T-helper 2 cell (primary cell): ENCODE results near the gene ENO2.

Experiments
- DNase-seq, 5 experiments: peaks; one replicate each; pipeline versions ENCODE4 v3.0.0 to v3.0.0-alpha.2; 2012 to 2022

Gene ENO2

DNA sequence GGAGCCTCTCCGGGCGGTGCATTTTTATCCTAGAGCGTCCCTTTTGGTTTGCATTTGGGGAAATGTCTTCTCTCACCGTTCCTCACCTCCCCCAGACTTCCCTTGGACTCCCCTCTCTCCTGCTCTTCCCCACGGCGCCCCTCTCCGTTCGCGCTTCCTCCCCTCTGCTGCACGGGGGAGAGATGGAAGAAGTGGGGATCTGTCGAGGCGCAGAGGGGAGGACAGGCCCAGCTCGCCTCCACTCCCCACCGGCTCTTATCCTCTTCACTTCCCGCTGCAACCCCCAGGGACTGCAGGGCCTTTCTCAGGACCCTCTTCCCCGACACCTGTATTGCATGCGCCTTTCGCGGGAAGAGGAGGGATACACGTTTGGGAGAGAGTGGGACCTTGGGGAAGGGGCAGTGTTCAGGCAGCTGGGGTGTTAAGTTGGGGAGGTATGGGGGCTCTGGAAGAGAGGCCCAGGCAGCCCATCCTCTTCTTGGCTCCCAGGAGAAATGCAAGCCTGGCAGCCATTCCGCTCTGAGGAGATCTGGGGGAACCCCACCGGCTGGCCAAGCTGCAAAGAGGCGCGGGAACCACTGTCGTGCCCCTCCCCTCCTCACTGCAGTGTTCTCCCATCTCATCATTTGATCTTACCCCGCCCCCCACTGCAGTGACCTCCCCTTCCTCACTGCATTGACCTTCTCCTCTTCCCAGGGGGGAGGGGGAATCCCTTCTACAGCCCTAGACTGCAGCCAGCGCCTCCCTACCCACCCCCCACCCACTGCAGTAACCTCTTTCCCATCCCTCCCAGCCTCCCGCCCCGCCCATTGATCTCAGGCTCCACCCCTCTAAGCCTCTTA lies 788 bp downstream of the ENO2 start:
- peak in 1 of 5 experiments; percentile 30 for DNase-seq

GRCh38 chr12:6915789-6916285 lies 1.5 kb downstream of the ENO2 start:
- DNase-seq, result no peak

DNA sequence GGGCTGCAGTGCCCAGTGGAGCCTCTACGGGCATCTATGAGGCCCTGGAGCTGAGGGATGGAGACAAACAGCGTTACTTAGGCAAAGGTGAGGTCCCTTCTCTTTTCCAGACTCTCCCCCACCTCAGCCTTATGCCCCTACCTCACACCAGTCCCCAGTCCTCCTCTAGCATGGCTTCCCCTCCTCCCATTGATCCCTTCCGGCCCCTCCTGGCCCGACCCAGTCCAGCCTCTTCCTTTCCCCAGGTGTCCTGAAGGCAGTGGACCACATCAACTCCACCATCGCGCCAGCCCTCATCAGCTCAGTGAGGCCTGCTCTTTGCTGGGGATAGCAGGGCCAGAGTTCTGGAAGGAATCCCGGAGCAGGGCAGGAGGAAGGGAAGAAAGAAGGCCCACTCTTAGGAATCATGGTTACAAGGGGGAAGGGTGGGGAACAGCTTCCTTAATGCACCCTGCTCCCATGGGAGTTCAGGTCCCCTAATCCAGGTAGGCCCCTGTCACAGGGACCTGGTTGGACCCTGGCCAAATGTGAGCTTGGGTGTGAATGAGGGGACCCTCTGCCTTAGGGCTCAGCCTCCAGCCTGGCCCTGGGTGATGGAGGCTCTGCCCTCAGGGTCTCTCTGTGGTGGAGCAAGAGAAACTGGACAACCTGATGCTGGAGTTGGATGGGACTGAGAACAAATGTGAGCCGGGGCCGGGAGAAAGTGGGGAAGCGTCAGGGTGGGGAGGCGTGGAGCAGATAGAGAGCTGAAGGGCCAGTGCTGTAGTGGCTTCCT lies 2.2 kb downstream of the ENO2 start:
- no peak for DNase-seq

- no peak for DNase-seq
Measured at GRCh38 chr12:6917491-6918231, 3.3 kb downstream of the ENO2 start.

DNA sequence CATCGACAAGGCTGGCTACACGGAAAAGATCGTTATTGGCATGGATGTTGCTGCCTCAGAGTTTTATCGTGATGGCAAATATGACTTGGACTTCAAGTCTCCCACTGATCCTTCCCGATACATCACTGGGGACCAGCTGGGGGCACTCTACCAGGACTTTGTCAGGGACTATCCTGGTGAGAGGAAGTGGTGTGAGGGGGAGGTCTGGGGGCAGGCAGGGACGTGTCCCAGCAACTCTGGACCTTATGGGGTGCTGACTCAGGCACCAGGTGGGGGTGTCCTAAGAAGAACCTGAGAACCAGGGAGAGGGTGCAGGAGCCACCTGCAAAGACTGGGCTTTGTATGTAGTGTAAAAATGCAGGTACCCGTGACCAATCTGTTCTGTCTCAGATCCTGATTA lies 5.2 kb downstream of the ENO2 start:
- no peak for DNase-seq

- DNase-seq, result no peak
Measured at GRCh38 chr12:6921539-6921938, 7.2 kb downstream of the ENO2 start.

DNA sequence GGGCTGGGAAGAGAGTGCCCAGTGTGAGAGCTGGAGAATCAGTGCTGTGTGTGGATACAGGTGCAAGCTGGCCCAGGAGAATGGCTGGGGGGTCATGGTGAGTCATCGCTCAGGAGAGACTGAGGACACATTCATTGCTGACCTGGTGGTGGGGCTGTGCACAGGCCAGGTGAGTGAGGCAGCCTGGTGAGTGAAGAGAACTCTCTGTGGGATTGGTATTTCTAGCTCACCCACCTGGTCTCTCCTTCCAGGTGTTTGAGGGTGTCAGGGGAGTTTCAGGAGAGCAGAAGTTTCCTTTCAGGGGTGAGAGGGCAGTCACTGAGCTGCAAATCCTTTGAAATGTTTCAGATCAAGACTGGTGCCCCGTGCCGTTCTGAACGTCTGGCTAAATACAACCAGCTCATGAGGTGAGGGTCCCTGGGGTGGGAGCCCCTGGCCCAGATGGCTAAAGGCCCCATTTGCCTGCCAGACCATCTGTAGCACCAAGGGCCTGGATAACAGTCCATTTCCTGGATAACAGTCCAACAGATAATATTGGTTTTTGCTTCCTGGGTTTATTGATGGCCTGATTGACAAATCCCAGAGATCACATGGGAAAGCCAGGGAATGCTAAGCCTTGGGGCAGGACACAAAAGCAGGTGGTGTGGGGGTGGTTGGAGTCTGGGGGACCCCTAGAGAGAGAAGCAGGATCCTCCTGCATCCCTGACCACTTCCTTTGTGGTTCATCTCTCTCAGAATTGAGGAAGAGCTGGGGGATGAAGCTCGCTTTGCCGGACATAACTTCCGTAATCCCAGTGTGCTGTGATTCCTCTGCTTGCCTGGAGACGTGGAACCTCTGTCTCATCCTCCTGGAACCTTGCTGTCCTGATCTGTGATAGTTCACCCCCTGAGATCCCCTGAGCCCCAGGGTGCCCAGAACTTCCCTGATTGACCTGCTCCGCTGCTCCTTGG lies 7.9 kb downstream of the ENO2 start:
- DNase-seq, result no peak

GRCh38 chr12:6923003-6923732 lies 8.8 kb downstream of the ENO2 start:
- no peak for DNase-seq

DNA sequence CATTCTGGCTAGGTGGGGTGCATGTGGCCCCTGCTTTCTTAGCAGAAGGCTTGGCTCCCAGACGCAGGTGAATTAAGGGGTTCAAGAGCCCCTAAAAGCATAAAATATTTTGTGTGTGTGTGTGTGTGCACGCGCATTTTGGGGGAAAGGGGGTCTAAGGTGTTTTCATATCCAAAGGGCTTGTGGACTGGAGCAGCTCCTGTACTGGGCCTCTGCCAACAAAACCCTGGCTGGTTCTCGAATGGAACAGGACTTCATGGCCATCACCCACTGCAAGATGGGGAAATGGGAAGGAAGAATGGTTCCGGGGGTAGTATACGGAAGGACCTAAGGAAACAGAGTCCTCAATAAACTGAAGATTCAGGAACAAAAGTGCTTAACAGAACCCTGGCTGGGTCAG lies 9.5 kb downstream of the ENO2 start:
- DNase-seq, result no peak

- no peak for DNase-seq
Measured at GRCh38 chr12:6925239-6925539, 10.8 kb downstream of the ENO2 start.

DNA sequence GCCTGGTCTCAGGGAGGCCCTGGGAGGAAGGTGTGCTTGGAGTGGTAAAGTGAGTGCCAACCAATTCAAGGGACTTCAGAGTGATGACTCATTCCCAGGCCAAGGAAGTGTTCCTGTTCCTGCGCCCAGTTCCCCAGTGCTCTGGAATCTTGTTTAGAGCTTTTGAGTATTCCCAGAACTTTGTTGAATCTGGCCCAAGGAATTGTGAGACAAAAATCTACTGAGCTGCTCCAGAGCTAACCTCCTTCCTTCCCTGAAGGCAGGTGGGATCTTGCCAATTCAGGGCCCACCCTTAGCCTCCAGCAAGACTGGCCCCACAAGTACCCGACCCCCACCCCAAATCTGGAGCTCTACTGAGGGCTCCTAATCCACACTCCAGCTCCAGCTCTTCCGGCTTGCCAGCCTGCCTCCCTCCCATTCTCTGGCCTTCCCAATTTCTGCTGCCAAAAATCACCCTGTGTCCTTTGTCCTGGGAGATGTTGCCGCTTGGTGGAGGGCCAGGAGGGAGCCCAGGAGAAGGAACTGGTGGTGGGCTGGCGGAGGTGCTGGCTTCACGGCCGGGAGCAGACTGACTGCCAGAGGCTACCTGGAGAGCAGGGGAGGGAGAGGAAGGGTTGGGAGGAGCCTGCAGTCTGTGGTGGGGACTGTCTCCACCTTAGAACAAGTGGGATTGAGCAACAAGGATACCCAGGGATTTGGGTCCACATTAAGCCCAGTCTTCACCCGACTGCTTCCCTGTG lies 11.3 kb downstream of the ENO2 start:
- DNase-seq, result no peak

GRCh38 chr12:6927379-6928021 lies 13.1 kb downstream of the ENO2 start, which contains the start of gene ATN1:
TSS of gene ATN1 (plus strand) at chr12:6927959. CDS start at chr12:6934002, 6,043 bp downstream.
- DNase-seq, result peak in 2 of 5 experiments; percentile 42 to 62

- DNase-seq, result peak in 1 of 5 experiments; percentile 24
Measured at GRCh38 chr12:6928022-6928702, 13.8 kb downstream of the ENO2 start.

DNA sequence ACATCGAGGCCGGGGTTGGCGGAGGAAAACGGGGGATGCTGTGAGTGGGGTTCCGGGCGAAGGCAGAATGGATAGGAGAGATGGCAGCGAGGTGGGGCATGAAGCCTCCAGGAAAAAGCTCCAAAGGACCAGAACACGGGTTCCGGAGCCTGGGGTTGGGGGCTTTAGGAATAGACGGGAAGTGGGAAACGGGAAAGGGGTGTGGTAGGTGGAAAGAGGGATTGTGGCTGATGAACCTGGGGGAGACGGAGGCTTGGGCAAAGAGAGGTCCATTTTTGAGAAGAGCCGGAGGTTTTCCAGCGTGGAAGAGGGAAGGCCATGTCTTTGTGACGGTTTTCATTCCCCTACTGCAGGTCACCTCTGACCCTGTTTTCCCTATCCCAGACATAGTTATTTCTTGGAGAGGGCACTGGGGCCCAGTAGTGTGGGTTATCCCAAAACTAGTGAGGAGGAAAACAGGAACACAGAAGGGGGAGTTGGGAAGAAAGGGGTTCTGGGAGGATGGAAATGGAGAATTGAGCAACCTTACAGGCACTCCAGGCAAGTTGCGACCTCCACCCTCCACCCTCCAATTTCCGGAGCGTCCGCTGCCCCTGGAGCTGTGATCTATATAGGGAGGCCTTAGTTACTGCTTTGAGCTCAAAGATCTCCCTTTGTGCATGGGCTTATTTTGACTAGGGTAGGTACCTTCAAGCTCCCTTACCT lies 14.5 kb downstream of the ENO2 start:
- DNase-seq, result peak in 1 of 5 experiments; percentile 14

GRCh38 chr12:6929466-6930452 lies 15.4 kb downstream of the ENO2 start:
- DNase-seq, result no peak

DNA sequence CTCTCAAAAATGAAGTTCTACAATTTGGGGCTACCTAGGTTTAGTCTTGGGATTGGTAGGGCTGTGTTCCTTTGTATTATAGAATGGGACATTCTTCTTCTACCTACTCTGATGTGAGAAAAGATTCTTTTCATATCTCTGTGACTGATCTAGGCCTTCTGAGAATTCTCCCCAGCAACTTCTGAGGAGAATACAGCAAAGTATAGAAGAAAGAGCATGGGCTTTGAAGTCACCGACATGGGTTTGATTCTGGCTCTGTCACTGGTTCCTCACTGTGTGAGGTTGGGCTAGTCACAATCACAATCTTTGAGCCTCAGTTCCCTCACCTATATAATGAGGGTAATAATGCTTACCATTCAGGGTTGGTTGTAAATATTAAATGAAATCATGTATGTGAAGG lies 18.4 kb downstream of the ENO2 start:
- DNase-seq, result peak in 1 of 5 experiments; percentile 57

DNA sequence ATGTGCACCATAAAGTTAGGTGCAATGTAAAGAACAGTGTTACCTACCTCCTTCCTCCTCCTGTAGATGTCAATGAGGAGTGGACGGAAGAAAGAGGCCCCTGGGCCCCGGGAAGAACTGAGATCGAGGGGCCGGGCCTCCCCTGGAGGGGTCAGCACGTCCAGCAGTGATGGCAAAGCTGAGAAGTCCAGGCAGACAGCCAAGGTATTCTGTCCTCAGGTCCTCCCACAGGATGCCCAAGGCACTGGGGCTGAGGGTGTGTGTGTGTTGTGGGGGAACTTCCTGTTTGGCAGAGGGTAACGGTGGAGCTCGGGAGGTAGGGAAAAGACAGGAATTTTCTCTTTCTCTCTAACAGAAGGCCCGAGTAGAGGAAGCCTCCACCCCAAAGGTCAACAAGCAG lies 19.7 kb downstream of the ENO2 start:
- no peak for DNase-seq
